GM21447 (cell line): ENCODE results near the gene TAGLN2.

Experiments used
- ATAC-seq: cut with Tn5 transposase; IDR thresholded peaks from one replicate; pipeline ENCODE4 v1.9.1; 2021; ENCODE audit not compliant: unreplicated experiment

TAGLN2 gene

GRCh38 chr1:159879136-159879535, 46.2 kb downstream of the TAGLN2 start:
- no peak for ATAC-seq

- ATAC-seq, result no peak
Measured at GRCh38 chr1:159877695-159878444, 47.4 kb downstream of the TAGLN2 start.

GRCh38 chr1:159873530-159874143, 51.7 kb downstream of the TAGLN2 start:
- no peak for ATAC-seq

GRCh38 chr1:159872891-159873290, 52.4 kb downstream of the TAGLN2 start:
- ATAC-seq, result no peak

GRCh38 chr1:159870704-159871103, 54.6 kb downstream of the TAGLN2 start:
- no peak for ATAC-seq

GRCh38 chr1:159869607-159870006, 55.7 kb downstream of the TAGLN2 start:
- no peak for ATAC-seq

GRCh38 chr1:159869173-159869572, 56.1 kb downstream of the TAGLN2 start:
- ATAC-seq, result no peak

GRCh38 chr1:159868766-159869165, 56.5 kb downstream of the TAGLN2 start:
- ATAC-seq, result no peak
